NB4 (cell line): ENCODE results near the gene GDPD5.

Source experiments
- DNase-seq: peaks from one replicate; pipeline ENCODE4 v3.0.0; 2010; ENCODE audit warnings: low read depth
- H3K4me3 ChIP-seq: one replicate; pipeline ENCODE4 v1.5.1; 2011; ENCODE audit warnings: mild to moderate bottlenecking, low read depth, low read length, moderate library complexity
- CTCF ChIP-seq: IDR thresholded peaks from one replicate; pipeline ENCODE4 v1.5.1; 2012; ENCODE audit warnings: low read depth, low read length
- MAX ChIP-seq: IDR thresholded peaks from 2 replicates; pipeline ENCODE4 v1.6.1; 2011; ENCODE audit warnings: low read depth, low read length
- MYC ChIP-seq: IDR thresholded peaks from 2 replicates; pipeline ENCODE4 v1.6.1; 2011; ENCODE audit warnings: low read depth, low read length
- POLR2A ChIP-seq: IDR thresholded peaks from 2 replicates; pipeline ENCODE4 v1.6.1; 2011; ENCODE audit warnings: mild to moderate bottlenecking; ENCODE audit not compliant: insufficient read length; ENCODE audit errors: extremely low read depth

GDPD5 gene

GRCh38 chr11:75558939-75559843 lies 33.5 kb upstream of the GDPD5 start:
- H3K4me3 ChIP-seq = no peak overlapping the region
- no peak for DNase-seq
- no peak for TF ChIP-seq MAX
- TF ChIP-seq CTCF = no peak
- TF ChIP-seq POLR2A = no peak
- TF ChIP-seq MYC = no peak

DNA sequence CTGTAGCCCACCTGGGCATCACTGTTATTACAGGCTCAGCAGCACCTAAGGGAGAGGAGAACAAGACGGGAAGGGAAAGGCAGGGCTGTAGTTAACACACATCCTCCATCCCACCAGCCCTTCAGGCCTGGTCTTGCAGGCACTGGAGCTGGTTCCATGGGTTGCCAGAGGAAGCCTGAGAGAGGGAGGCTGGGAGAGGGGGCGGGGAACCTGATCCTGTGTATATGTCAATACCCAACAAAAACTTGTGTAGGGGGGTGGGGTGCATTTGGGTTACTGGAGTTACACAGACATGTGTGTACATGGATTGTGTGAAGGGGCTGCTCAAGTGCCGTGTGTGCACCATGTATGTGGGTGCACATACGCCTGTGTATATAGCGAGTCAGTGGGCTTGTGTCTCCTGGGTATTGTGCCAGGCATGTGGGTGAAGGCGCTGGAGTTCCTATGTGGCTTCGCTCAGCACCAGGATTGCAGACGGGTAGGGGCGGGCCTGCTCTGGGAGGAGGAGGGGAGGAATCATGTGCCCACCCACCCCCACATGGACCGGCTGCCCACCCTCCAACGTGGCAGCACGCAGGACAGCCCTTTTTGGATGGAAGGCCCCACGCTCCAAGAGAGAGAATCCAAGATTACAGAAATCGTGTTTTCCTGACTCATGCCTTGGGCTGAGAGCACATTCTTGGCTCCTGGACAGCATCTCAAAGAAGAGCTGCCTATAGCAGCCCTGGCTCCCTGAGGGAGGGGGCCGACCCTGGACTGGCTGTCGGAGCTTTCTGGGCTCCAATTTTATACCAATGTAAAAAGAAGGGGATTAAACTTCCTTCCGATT lies 32.1 kb upstream of the GDPD5 start:
- no peak for DNase-seq
- H3K4me3 ChIP-seq = no peak overlapping the region
- no peak for TF ChIP-seq MAX
- no peak for TF ChIP-seq CTCF
- TF ChIP-seq POLR2A = no peak
- TF ChIP-seq MYC = no peak

DNA sequence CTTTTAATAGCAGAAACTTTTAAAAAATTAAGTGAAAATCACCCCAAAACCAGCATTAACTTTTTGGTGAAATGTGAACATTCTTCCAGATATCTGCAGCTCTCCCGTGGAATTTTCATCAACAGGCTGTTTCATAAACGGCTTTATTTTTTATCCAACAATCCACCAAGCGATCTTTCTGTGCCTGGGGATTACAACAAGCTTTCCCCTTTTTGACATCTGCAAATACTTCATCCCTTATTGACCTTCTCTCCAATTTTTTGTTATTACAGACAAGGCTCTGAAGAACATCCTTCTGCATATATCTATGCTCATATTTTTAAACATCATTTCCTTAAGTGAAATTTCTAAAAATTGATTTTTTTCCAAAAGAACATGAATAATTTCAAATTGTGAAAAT lies 30.5 kb upstream of the GDPD5 start:
- no peak for TF ChIP-seq MAX
- TF ChIP-seq MYC = no peak
- no peak for TF ChIP-seq CTCF
- no peak for TF ChIP-seq POLR2A
- DNase-seq = no peak
- no peak overlapping the region for H3K4me3 ChIP-seq

GRCh38 chr11:75555079-75555811 lies 29.5 kb upstream of the GDPD5 start:
- no peak overlapping the region for H3K4me3 ChIP-seq
- DNase-seq = no peak
- TF ChIP-seq CTCF (no peak), MYC (no peak), POLR2A (no peak), MAX (no peak)

DNA sequence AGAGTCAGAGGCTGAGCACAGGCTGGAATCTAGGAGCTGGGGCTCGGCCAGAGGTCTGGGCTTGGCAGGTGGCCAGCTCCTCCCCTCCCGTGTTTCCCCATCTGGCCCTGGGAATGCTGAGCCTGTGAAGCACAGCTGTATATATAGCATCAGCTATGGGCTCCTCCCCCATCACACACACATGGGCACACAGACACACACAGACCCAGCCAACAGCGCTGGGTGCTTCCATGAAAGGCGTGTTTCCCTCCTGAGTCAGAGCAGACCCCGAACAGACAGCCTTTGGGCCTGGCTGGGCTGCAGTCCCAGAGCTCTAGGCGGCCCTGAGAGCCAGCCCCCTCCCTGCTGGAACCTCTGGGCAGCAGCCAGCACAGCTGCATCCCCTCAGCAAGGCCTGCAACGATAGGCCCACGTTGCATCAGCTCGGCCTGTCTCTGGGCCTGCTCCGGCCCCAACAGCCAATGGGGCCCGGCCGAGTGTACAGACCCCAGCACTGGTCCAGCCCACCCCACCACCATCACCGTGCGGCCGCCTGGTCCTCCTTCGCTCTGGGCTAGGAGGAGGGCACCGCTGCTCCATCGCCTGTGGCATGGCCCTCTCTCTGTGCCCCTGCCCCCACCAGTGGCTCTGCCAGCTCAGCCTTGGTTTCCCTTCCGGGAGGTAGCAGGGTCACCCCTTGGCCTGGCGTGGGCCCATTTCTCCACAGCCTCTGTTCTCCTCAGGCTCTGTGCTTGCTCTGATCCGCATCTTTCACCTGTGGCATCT lies 28.7 kb upstream of the GDPD5 start:
- no peak overlapping the region for H3K4me3 ChIP-seq
- no peak for DNase-seq
- TF ChIP-seq CTCF = no peak
- no peak for TF ChIP-seq MYC
- TF ChIP-seq MAX = no peak
- TF ChIP-seq POLR2A = no peak
